Measurements from ENCODE around the gene SIVA1.

SIVA1 gene

GRCh38 chr14:104752735-104753527 is at the start of gene SIVA1:
Gene SIVA1, plus strand, starts transcription at chr14:104753147. Its CDS starts 55 bp downstream, at chr14:104753202.
- DNase-seq = peak; percentile 97

GRCh38 chr14:104703269-104703668 is 49.7 kb upstream of the SIVA1 start:
- DNase-seq = no peak

- DNase-seq = no peak
Measured at GRCh38 chr14:104704252-104704651, 48.7 kb upstream of the SIVA1 start.

- DNase-seq = no peak
Measured at GRCh38 chr14:104705340-104706047, 47.5 kb upstream of the SIVA1 start.

GRCh38 chr14:104706733-104707607 is 46.0 kb upstream of the SIVA1 start:
- no peak for DNase-seq

- DNase-seq = no peak
Measured at GRCh38 chr14:104707608-104708595, 45.0 kb upstream of the SIVA1 start.

GRCh38 chr14:104708606-104709268 is 44.2 kb upstream of the SIVA1 start:
- peak; percentile 65 for DNase-seq

- DNase-seq = no peak
Measured at GRCh38 chr14:104709387-104710039, 43.4 kb upstream of the SIVA1 start.

GRCh38 chr14:104710071-104710735 is 42.7 kb upstream of the SIVA1 start:
- DNase-seq = no peak

GRCh38 chr14:104712881-104713734 is 39.8 kb upstream of the SIVA1 start:
- DNase-seq = no peak

- no peak for DNase-seq
Measured at GRCh38 chr14:104714066-104714465, 38.9 kb upstream of the SIVA1 start.

GRCh38 chr14:104714681-104715080 is 38.3 kb upstream of the SIVA1 start:
- DNase-seq = no peak

GRCh38 chr14:104715416-104715815 is 37.5 kb upstream of the SIVA1 start:
- DNase-seq = no peak

- DNase-seq = no peak
Measured at GRCh38 chr14:104715871-104716270, 37.1 kb upstream of the SIVA1 start.

- no peak for DNase-seq
Measured at GRCh38 chr14:104717137-104717536, 35.8 kb upstream of the SIVA1 start.

- DNase-seq = no peak
Measured at GRCh38 chr14:104717646-104718045, 35.3 kb upstream of the SIVA1 start.

- no peak for DNase-seq
Measured at GRCh38 chr14:104718147-104718546, 34.8 kb upstream of the SIVA1 start.

GRCh38 chr14:104718871-104719270 is 34.1 kb upstream of the SIVA1 start:
- DNase-seq = no peak

- no peak for DNase-seq
Measured at GRCh38 chr14:104719343-104719742, 33.6 kb upstream of the SIVA1 start.
